H9 (cell line): ENCODE data around the gene LRMDA. TPM values are rescaled to one million over a fixed set of nuclear protein-coding genes. Genes with fewer than 3 reads are reported as not detected.

Experiments used
- DNase-seq: peaks from one replicate; pipeline ENCODE4 v3.0.0-alpha.2; 2017
- H2AFZ ChIP-seq: one replicate; pipeline ENCODE4 v1.6.1; 2013; ENCODE audit warnings: mild to moderate bottlenecking, low read length, control low read depth, moderate library complexity
- H2AK5ac ChIP-seq: 2 replicates; pipeline ENCODE4 v1.6.1; 2013; ENCODE audit warnings: low read length, control low read depth, mixed read lengths; ENCODE audit not compliant: insufficient read length
- H2BK120ac ChIP-seq: one replicate; pipeline ENCODE4 v1.6.1; 2013; ENCODE audit warnings: low read depth, mild to moderate bottlenecking, low read length, control low read depth, inconsistent platforms; ENCODE audit not compliant: poor library complexity, severe bottlenecking
- H2BK12ac ChIP-seq: 2 replicates; pipeline ENCODE4 v1.6.1; 2013; ENCODE audit warnings: low read length, control low read depth, mixed read lengths, low read depth; ENCODE audit not compliant: insufficient read length
- H2BK15ac ChIP-seq: 2 replicates; pipeline ENCODE4 v1.6.1; 2013; ENCODE audit warnings: low read depth, low read length, control low read depth
- H2BK20ac ChIP-seq: one replicate; pipeline ENCODE4 v1.6.1; 2013; ENCODE audit warnings: low read depth, mild to moderate bottlenecking, low read length, control low read depth, inconsistent platforms; ENCODE audit not compliant: poor library complexity, severe bottlenecking
- H2BK5ac ChIP-seq: 2 replicates; pipeline ENCODE4 v1.6.1; 2013; ENCODE audit warnings: low read length, control low read depth, mixed read lengths; ENCODE audit not compliant: insufficient read length
- H3K14ac ChIP-seq: 2 replicates; pipeline ENCODE4 v1.6.1; 2013; ENCODE audit warnings: low read length, control low read depth; ENCODE audit not compliant: insufficient read depth
- H3K18ac ChIP-seq: 2 replicates; pipeline ENCODE4 v1.6.1; 2013; ENCODE audit warnings: low read depth, mild to moderate bottlenecking, mixed read lengths, low read length, control low read depth; ENCODE audit not compliant: insufficient read length
- H3K23ac ChIP-seq: 2 replicates; pipeline ENCODE4 v1.6.1; 2013; ENCODE audit warnings: low read length, control low read depth, mixed read lengths, low read depth; ENCODE audit not compliant: insufficient read length
- H3K23me2 ChIP-seq: 2 replicates; pipeline ENCODE4 v1.6.1; 2013; ENCODE audit warnings: low read depth, mild to moderate bottlenecking, mixed read lengths, low read length, control low read depth; ENCODE audit not compliant: insufficient read length, poor library complexity, severe bottlenecking
- H3K27ac ChIP-seq: 2 replicates; pipeline ENCODE4 v1.5.1; 2013; ENCODE audit warnings: low read length, control low read depth, mixed read lengths, low read depth; ENCODE audit not compliant: insufficient read length
- H3K27me3 ChIP-seq: 2 replicates; pipeline ENCODE4 v1.6.1; 2013; ENCODE audit warnings: low read length, control low read depth, inconsistent platforms; ENCODE audit not compliant: insufficient read depth
- H3K4ac ChIP-seq: 2 replicates; pipeline ENCODE4 v1.6.1; 2013; ENCODE audit warnings: low read depth, mild to moderate bottlenecking, control low read depth, inconsistent platforms, low read length, moderate library complexity
- H3K4me1 ChIP-seq: 2 replicates; pipeline ENCODE4 v1.6.1; 2013; ENCODE audit warnings: low read length, control low read depth, inconsistent platforms; ENCODE audit not compliant: insufficient read depth
- H3K4me2 ChIP-seq: 2 replicates; pipeline ENCODE4 v1.6.1; 2013; ENCODE audit warnings: low read length, control low read depth, mixed read lengths; ENCODE audit not compliant: insufficient read length, insufficient read depth
- H3K56ac ChIP-seq: 2 replicates; pipeline ENCODE4 v1.6.1; 2013; ENCODE audit warnings: low read depth, mild to moderate bottlenecking, mixed read lengths, low read length, control low read depth; ENCODE audit not compliant: insufficient read length
- H3K79me1 ChIP-seq: 2 replicates; pipeline ENCODE4 v1.6.1; 2013; ENCODE audit warnings: low read depth, mild to moderate bottlenecking, moderate library complexity, low read length, control low read depth, inconsistent platforms; ENCODE audit not compliant: insufficient read depth, poor library complexity, severe bottlenecking
- H3K79me2 ChIP-seq: 2 replicates; pipeline ENCODE4 v1.6.1; 2013; ENCODE audit warnings: low read length, control low read depth, inconsistent platforms; ENCODE audit not compliant: insufficient read depth
- H3K9ac ChIP-seq: 2 replicates; pipeline ENCODE4 v1.6.1; 2013; ENCODE audit warnings: low read length, control low read depth, mixed read lengths; ENCODE audit not compliant: insufficient read length; ENCODE audit errors: extremely low read depth
- H3K9me3 ChIP-seq: one replicate; pipeline ENCODE4 v1.6.1; 2013; ENCODE audit warnings: low read depth, low read length, inconsistent platforms; ENCODE audit not compliant: control insufficient read depth
- H3T11ph ChIP-seq: one replicate; pipeline ENCODE4 v1.6.1; 2013; ENCODE audit warnings: mild to moderate bottlenecking, low read length, control low read depth, inconsistent platforms
- H4K20me1 ChIP-seq: one replicate; pipeline ENCODE4 v1.6.1; 2013; ENCODE audit not compliant: control insufficient read depth, insufficient read length, insufficient read depth
- H4K5ac ChIP-seq: 2 replicates; pipeline ENCODE4 v1.6.1; 2013; ENCODE audit warnings: low read depth, mild to moderate bottlenecking, mixed read lengths, low read length, control low read depth; ENCODE audit not compliant: insufficient read length
- H4K8ac ChIP-seq: replicated peaks from 2 replicates; pipeline ENCODE4 v1.6.1; 2013; ENCODE audit warnings: low read length, control low read depth, mixed read lengths, low read depth; ENCODE audit not compliant: insufficient read length
- H4K91ac ChIP-seq: 2 replicates; pipeline ENCODE4 v1.6.1; 2013; ENCODE audit warnings: low read depth, mild to moderate bottlenecking, moderate library complexity, mixed read lengths, low read length, control low read depth; ENCODE audit not compliant: insufficient read length
- H3K27ac Mint-ChIP-seq, 3 experiments: 2 replicates in 2 of 3; 3 replicates in 1 of 3; pipeline ENCODE4 v1.8.0; 2020 to 2021; ENCODE audit warnings: mixed read lengths in 3 of 3, mild to moderate bottlenecking in 1 of 3, moderate library complexity in 1 of 3
- H3K27me3 Mint-ChIP-seq: 2 replicates; pipeline ENCODE4 v1.8.0; 2021; ENCODE audit warnings: low read depth, mild to moderate bottlenecking, moderate library complexity, mixed read lengths
- H3K36me3 Mint-ChIP-seq, 3 experiments: 2 replicates in 2 of 3; 3 replicates in 1 of 3; pipeline ENCODE4 v1.8.0; 2020 to 2021; ENCODE audit warnings: low read depth in 3 of 3, mixed read lengths in 3 of 3; ENCODE audit not compliant: insufficient read depth in 1 of 3
- H3K4me1 Mint-ChIP-seq, 2 experiments: 2 replicates each; pipeline ENCODE4 v1.8.0; 2020; ENCODE audit warnings: mixed read lengths in 2 of 2
- H3K4me3 Mint-ChIP-seq, 2 experiments: 2 replicates in 1 of 2; 3 replicates in 1 of 2; pipeline ENCODE4 v1.8.0; 2020 to 2021; ENCODE audit warnings: mild to moderate bottlenecking in 2 of 2, mixed read lengths in 2 of 2, moderate library complexity in 1 of 2
- H3K9me3 Mint-ChIP-seq, 2 experiments: 2 replicates in 1 of 2; 3 replicates in 1 of 2; pipeline ENCODE4 v1.8.0; 2020; ENCODE audit warnings: mild to moderate bottlenecking in 2 of 2, mixed read lengths in 2 of 2, moderate library complexity in 1 of 2
- WGBS: extraction: QIAGEN DNeasy Blood & Tissue Kit; methylation state at CpG from one replicate; pipeline ENCODE4 v1.1.7; 2013; ENCODE audit warnings: missing lambda C conversion rate, low lambda C conversion rate, mixed read lengths; ENCODE audit not compliant: insufficient read length; ENCODE audit errors: extremely low coverage; 5-methylcytosine and 5-hydroxymethylcytosine counted together
- total RNA-seq: library from RNA; stranded (reverse); gene quantifications from 2 replicates; pipeline ENCODE4 v1.2.1, GENCODE V29; 2021
- TF ChIP-seq, protein P1 (sequence below): fragments of 200-600 bp; sonication (generic); conservative IDR thresholded peaks from 3 replicates; pipeline ENCODE4 v1.8.0; 2021; ENCODE audit warnings: antibody characterized with exemption, mild to moderate bottlenecking

LRMDA gene
- total RNA-seq, 1 experiment from 2014 or later, result 1.8 TPM

DNA sequence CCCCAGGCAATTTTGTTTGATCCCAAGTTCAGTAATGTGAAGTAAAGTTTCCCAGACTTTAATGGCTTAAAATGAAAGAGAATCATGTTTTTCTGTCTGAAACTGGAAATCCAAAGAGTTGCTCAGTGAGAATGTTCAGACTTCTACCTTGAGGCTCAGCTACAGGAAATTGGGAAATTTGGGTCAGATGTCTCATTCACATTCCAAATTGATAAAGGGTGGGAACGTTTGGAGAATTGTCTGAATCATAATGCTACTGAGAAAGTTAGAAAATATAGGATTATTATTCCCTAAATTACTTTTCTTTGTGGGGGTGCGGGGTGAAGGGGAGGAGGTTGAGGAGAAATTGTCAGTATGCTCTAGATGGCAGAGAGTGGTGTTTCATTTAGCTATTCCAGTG is 773.9 kb downstream of the LRMDA start:
- no peak overlapping the region for H2BK5ac ChIP-seq
- no peak overlapping the region for H3K14ac ChIP-seq
- peaks cover 0 to 4% (median 0%) of the 10 kb centered on the region in 3 experiments; a peak in 3 of 7 replicates for H3K36me3 Mint-ChIP-seq
- no peak overlapping the region for H2BK20ac ChIP-seq
- no peak overlapping the region for H2BK15ac ChIP-seq
- no peak overlapping the region for H3K23ac ChIP-seq
- no peak overlapping the region for H2AK5ac ChIP-seq
- peaks cover 7% of the 10 kb centered on the region for H3K27me3 Mint-ChIP-seq
- H3K9me3 ChIP-seq, result no peaks in the 10 kb centered on the region
- H4K20me1 ChIP-seq, result no peaks in the 10 kb centered on the region
- TF ChIP-seq, protein P1, sequence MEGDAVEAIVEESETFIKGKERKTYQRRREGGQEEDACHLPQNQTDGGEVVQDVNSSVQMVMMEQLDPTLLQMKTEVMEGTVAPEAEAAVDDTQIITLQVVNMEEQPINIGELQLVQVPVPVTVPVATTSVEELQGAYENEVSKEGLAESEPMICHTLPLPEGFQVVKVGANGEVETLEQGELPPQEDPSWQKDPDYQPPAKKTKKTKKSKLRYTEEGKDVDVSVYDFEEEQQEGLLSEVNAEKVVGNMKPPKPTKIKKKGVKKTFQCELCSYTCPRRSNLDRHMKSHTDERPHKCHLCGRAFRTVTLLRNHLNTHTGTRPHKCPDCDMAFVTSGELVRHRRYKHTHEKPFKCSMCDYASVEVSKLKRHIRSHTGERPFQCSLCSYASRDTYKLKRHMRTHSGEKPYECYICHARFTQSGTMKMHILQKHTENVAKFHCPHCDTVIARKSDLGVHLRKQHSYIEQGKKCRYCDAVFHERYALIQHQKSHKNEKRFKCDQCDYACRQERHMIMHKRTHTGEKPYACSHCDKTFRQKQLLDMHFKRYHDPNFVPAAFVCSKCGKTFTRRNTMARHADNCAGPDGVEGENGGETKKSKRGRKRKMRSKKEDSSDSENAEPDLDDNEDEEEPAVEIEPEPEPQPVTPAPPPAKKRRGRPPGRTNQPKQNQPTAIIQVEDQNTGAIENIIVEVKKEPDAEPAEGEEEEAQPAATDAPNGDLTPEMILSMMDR, result no peak
- H3K56ac ChIP-seq, result no peak overlapping the region
- H3K4me1 Mint-ChIP-seq, result peaks cover 7 to 28% of the 10 kb centered on the region in 2 experiments
- H3K9me3 Mint-ChIP-seq, result peaks cover 0 to 8% of the 10 kb centered on the region in 2 experiments; a peak in 3 of 5 replicates
- H3K4me1 ChIP-seq, result no peaks in the 10 kb centered on the region; the same call in 1 of the 2 replicates
- H3K27ac ChIP-seq, result no peak overlapping the region
- WGBS, result no CpG with 5 or more reads among the region's 2 CpGs
- H2BK12ac ChIP-seq, result no peak overlapping the region
- H3K9ac ChIP-seq, result no peak overlapping the region
- H2AFZ ChIP-seq, result no peak overlapping the region
- DNase-seq, result no peak
- no peak overlapping the region for H4K91ac ChIP-seq
- no peaks in the 10 kb centered on the region for H3K79me1 ChIP-seq
- H3K4ac ChIP-seq, result no peak overlapping the region
- no peak overlapping the region for H2BK120ac ChIP-seq
- H3K27ac Mint-ChIP-seq, result no peak overlapping the region
- no peak overlapping the region for H4K8ac ChIP-seq
- no peak overlapping the region for H3T11ph ChIP-seq
- H3K27me3 ChIP-seq, result no peaks in the 10 kb centered on the region
- H3K79me2 ChIP-seq, result no peaks in the 10 kb centered on the region
- H4K5ac ChIP-seq, result no peak overlapping the region
- no peaks in the 10 kb centered on the region for H3K23me2 ChIP-seq
- no peak overlapping the region for H3K4me3 Mint-ChIP-seq
- H3K4me2 ChIP-seq, result no peak overlapping the region
- no peak overlapping the region for H3K18ac ChIP-seq
